Activated CD4-positive, alpha-beta T cell treated with anti-CD3 and anti-CD28 coated beads, Interleukin-2, amount 10 ng/mL, durations not matched to agents 24 days and 14 days (primary cell): ENCODE data around the gene MBTPS1. TPM values are rescaled to one million over a fixed set of nuclear protein-coding genes. Genes with fewer than 3 reads are reported as not detected.
A peak's percentile ranks its signal among the peaks of the same experiment; 100 is the strongest.

Source experiments
- DNase-seq: peaks from one replicate; pipeline ENCODE4 v3.0.0; 2022
- H3K27ac Mint-ChIP-seq: one replicate; pipeline ENCODE4 v1.8.0; 2022; ENCODE audit warnings: mild to moderate bottlenecking, mixed read lengths
- H3K27me3 Mint-ChIP-seq: one replicate; pipeline ENCODE4 v1.8.0; 2022; ENCODE audit warnings: mixed read lengths
- H3K36me3 Mint-ChIP-seq: one replicate; pipeline ENCODE4 v1.8.0; 2022; ENCODE audit warnings: low read depth, mild to moderate bottlenecking, mixed read lengths
- H3K4me1 Mint-ChIP-seq: one replicate; pipeline ENCODE4 v1.8.0; 2021; ENCODE audit warnings: mixed read lengths
- H3K4me3 Mint-ChIP-seq: one replicate; pipeline ENCODE4 v1.8.0; 2022; ENCODE audit warnings: mild to moderate bottlenecking, moderate library complexity, mixed read lengths
- H3K9me3 Mint-ChIP-seq: one replicate; pipeline ENCODE4 v1.8.0; 2021; ENCODE audit warnings: mixed read lengths
- intact Hi-C: fragments of 100-400 bp; cut with micrococcal nuclease; formaldehyde crosslinking; loops from one replicate; pipeline ENCODE4 v1.15.1; 2023
- total RNA-seq: library from RNA; stranded (reverse); gene quantifications from 2 replicates; pipeline ENCODE4 v1.2.3, GENCODE V29; 2022

Gene MBTPS1
- total RNA-seq, 1 donor from 2014 or later: 52.3 TPM

DNA sequence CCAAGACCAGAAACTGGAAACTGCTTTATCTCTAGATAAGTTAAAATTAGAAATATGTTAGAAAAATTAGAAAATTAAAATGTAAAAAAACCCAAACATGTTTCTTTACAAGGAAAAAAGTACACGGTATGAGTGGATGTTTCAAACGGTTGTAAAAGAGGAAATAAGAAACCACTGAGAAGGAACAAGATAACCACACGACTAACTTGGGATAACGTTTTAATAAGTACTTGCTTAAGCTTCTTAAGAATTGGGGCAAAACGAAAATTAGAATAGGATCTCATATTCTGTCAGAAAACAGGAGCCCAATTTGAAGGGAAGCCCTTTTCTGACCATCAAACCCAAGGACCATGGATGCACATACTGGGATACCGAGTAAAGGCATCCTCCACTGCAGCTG lies 31.0 kb downstream of the MBTPS1 start:
- peak overlapping the region; percentile 7 for H3K4me3 Mint-ChIP-seq
- H3K36me3 Mint-ChIP-seq: peaks cover 66% of the 10 kb centered on the region
- H3K4me1 Mint-ChIP-seq: peaks cover 30% of the 10 kb centered on the region
- no peak overlapping the region for H3K27ac Mint-ChIP-seq
- no peaks in the 10 kb centered on the region for H3K27me3 Mint-ChIP-seq
- no peaks in the 10 kb centered on the region for H3K9me3 Mint-ChIP-seq
- DNase-seq: no peak
- intact Hi-C loops: loop anchor here (1.0 to 10.0 kb wide), 4 partner anchors 59 to 419 kb away; partner anchors contain the start of genes DNAAF1, HSDL1, MEAK7 and TAF1C

DNA sequence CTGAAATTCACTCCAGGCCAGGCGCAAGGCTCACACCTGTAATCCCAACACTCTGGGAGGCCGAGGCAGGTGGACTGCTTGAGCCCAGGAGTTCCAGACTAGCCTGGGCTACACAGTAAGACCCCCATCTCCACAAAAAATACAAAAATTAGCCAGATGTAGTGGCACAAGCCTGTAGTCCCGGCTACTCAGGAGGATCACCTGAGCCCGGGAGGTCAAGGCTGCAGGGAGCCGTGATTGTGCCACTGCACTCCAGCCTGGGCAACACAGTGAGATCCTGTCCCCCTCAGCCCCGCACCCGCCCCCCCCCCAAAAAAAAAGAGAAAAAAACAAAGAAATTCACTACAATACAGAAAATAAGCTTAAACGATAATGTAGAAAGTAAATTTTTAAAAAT lies 31.5 kb downstream of the MBTPS1 start:
- Mint-ChIP-seq H3K27me3 (no peaks in the 10 kb centered on the region), H3K4me1 (peaks cover 30% of the 10 kb centered on the region), H3K36me3 (peaks cover 66% of the 10 kb centered on the region), H3K27ac (no peak overlapping the region), H3K4me3 (no peak overlapping the region), H3K9me3 (no peaks in the 10 kb centered on the region)
- DNase-seq: no peak
- intact Hi-C loops: loop anchor here (1.0 to 10.0 kb wide), 4 partner anchors 60 to 420 kb away; partner anchors contain the start of genes DNAAF1, HSDL1, MEAK7 and TAF1C

DNA sequence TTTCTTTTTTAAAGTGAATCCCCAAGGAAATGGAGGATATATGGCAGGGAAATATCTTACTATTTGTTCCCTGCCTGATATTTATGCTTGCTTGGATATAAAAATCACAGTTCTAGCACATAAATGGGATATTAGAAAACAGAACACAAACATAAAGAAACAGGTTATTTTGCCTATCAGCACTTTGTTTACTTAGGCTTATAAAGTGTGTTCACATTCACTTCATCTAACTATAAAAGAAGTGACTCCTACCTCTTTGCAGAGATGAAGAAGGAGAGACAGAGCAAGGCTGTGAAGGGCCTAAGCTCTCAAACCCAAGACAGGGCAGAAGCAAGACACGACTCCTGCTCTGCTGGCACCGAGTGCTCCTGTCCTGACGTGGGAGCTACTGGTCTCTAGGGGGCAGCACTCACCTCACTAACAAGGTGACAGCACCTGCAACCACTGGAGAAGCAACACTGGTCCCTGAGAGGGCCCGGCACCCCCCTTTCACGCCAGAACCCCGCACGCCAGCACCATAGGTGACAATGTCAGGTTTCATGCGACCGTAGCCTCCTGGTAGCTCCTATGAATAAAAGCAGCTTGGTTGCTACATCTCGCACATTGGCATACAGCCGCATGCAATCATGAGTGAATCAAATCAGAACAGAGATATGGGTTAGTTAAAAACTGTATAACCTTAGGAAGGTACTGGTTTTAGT lies 32.0 kb downstream of the MBTPS1 start:
- Mint-ChIP-seq H3K9me3 (no peaks in the 10 kb centered on the region), H3K27ac (peak overlapping the region; percentile 1), H3K4me3 (no peak overlapping the region), H3K27me3 (no peaks in the 10 kb centered on the region), H3K4me1 (peaks cover 30% of the 10 kb centered on the region), H3K36me3 (peaks cover 65% of the 10 kb centered on the region)
- peak; percentile 91 for DNase-seq
- intact Hi-C loops: loop anchor here (1.0 to 10.0 kb wide), 4 partner anchors 60 to 420 kb away; partner anchors contain the start of genes DNAAF1, HSDL1, MEAK7 and TAF1C

DNA sequence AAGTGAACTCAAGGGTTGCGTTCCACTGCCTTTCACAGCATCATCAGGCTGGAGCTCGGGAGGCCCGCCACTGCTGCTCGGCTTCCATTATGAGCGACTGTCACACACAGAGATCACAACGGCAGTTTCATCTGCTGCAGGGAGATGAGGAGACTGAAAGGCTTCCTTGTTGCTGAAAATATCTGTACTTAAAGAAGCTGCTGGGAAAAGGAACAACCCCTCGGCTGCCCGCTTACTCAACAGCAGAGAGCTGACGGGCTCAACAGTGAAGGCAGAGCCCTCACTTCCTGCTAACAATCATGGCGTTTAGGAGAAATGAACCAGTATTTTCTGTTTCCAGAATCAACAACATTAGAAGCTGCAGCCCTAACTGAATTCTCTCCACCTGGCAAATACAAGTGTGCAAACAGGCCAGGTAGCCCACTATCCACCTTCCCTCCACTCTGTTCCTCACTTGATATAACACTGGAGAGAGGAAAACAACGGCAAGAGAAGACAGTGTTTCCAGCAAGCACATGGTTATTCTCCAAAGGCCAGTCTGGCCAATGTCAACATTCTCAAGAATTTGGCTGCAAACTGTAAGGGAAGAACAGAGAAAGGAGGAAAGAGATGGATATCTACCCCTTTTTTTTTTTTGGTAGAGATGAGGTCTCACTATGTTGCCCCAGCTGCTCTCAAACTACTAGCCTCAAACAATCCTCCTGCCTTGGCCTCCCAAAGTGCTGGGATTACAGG lies 33.7 kb downstream of the MBTPS1 start:
- no peak for DNase-seq
- Mint-ChIP-seq H3K27me3 (no peaks in the 10 kb centered on the region), H3K9me3 (no peaks in the 10 kb centered on the region), H3K36me3 (peaks cover 59% of the 10 kb centered on the region), H3K4me3 (no peak overlapping the region), H3K4me1 (peaks cover 16% of the 10 kb centered on the region), H3K27ac (no peak overlapping the region)
- intact Hi-C loops: loop anchor here (10.0 kb wide), 1 partner anchor 422 kb away; the partner anchor contains the start of gene MEAK7

- Mint-ChIP-seq H3K9me3 (no peaks in the 10 kb centered on the region), H3K27ac (no peak overlapping the region), H3K4me3 (no peak overlapping the region), H3K4me1 (peaks cover 9% of the 10 kb centered on the region), H3K27me3 (no peaks in the 10 kb centered on the region), H3K36me3 (peaks cover 57% of the 10 kb centered on the region)
- DNase-seq: no peak
- intact Hi-C loops: loop anchor here (10.0 kb wide), 1 partner anchor 423 kb away; the partner anchor contains the start of gene MEAK7
Observed at GRCh38 chr16:84082110-84082509, 34.6 kb downstream of the MBTPS1 start.

GRCh38 chr16:84081446-84081989 lies 35.2 kb downstream of the MBTPS1 start:
- no peak for DNase-seq
- Mint-ChIP-seq H3K4me1 (peaks cover 9% of the 10 kb centered on the region), H3K4me3 (no peak overlapping the region), H3K27me3 (no peaks in the 10 kb centered on the region), H3K27ac (no peak overlapping the region), H3K36me3 (peaks cover 55% of the 10 kb centered on the region), H3K9me3 (no peaks in the 10 kb centered on the region)
- intact Hi-C loops: loop anchor here (10.0 kb wide), 1 partner anchor 423 kb away; the partner anchor contains the start of gene MEAK7

DNA sequence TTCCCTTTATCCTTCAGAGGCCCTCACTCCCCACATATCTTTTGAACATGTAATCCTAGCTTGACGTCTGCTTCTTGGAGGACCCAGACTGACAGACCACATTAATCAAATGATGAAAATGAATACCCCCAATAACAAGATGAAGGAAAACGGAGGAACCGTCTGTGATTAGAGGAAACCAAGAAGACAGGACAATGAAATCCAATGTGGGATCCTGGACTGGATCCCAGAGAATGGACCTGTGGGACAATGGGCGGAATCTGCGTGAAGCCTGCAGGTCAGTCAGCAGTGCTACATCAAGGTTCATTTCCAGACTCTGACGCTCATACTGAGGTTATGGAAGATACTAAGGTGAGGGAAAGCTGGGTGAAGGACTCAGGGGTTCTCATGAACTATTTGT lies 35.9 kb downstream of the MBTPS1 start:
- no peaks in the 10 kb centered on the region for H3K9me3 Mint-ChIP-seq
- no peak overlapping the region for H3K27ac Mint-ChIP-seq
- peaks cover 48% of the 10 kb centered on the region for H3K36me3 Mint-ChIP-seq
- peaks cover 4% of the 10 kb centered on the region for H3K4me1 Mint-ChIP-seq
- no peak overlapping the region for H3K4me3 Mint-ChIP-seq
- H3K27me3 Mint-ChIP-seq: no peaks in the 10 kb centered on the region
- intact Hi-C loops: loop anchor here (10.0 kb wide), 1 partner anchor 424 kb away; the partner anchor contains the start of gene MEAK7
- DNase-seq: no peak

DNA sequence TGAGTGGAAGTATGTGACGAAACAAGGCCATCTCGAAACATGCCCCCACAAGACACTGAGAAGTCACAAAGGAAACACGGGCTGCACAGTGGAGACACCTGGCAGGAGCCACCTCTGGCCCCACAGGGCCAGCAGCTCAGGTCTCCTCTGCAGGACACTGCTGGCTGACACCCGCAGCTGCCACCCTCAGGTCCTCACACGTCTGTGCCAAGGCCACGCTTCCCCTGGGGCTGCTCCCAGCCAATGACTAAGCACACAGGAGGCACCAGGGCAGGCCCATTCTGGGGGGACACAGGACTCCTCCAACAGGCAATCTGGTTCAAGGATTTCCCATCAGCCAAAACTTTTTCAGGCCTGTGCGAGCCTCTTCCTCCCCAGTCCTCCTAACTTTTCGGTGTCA lies 36.4 kb downstream of the MBTPS1 start:
- Mint-ChIP-seq H3K36me3 (peaks cover 49% of the 10 kb centered on the region), H3K4me1 (peaks cover 3% of the 10 kb centered on the region), H3K27ac (no peak overlapping the region), H3K9me3 (no peaks in the 10 kb centered on the region), H3K4me3 (no peak overlapping the region), H3K27me3 (no peaks in the 10 kb centered on the region)
- DNase-seq: no peak
- intact Hi-C loops: loop anchor here (10.0 kb wide), 1 partner anchor 424 kb away; the partner anchor contains the start of gene MEAK7

GRCh38 chr16:84079664-84080063 lies 37.1 kb downstream of the MBTPS1 start:
- Mint-ChIP-seq H3K4me1 (no peaks in the 10 kb centered on the region), H3K27ac (no peak overlapping the region), H3K36me3 (peaks cover 50% of the 10 kb centered on the region), H3K4me3 (no peak overlapping the region), H3K9me3 (no peaks in the 10 kb centered on the region), H3K27me3 (no peaks in the 10 kb centered on the region)
- intact Hi-C loops: loop anchor here (10.0 kb wide), 1 partner anchor 425 kb away; the partner anchor contains the start of gene MEAK7
- no peak for DNase-seq

DNA sequence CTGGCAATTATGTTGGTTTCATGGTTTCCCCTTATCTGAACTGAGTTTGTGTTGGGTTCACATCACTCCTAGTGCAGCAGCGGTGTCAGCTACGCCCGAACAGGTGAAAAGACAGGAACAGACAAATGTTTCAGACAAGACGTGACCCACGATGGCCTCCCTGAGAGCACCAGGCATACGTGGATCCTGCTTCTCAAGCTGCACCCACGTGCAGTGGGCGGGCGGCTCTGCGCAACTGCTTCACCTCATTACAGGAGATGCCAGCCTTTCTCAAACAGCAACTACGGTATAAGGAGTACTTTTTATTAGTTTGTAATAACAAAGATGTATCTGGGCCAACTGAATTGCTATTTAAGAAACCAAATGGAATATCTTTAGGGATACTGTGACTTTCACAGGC lies 41.4 kb downstream of the MBTPS1 start:
- Mint-ChIP-seq H3K9me3 (no peaks in the 10 kb centered on the region), H3K36me3 (peaks cover 38% of the 10 kb centered on the region), H3K27ac (no peak overlapping the region), H3K4me3 (no peak overlapping the region), H3K4me1 (no peaks in the 10 kb centered on the region), H3K27me3 (no peaks in the 10 kb centered on the region)
- DNase-seq: no peak
- intact Hi-C loops: no loop called here

GRCh38 chr16:84074721-84075120 lies 42.0 kb downstream of the MBTPS1 start:
- H3K9me3 Mint-ChIP-seq: no peaks in the 10 kb centered on the region
- H3K4me1 Mint-ChIP-seq: no peaks in the 10 kb centered on the region
- H3K4me3 Mint-ChIP-seq: no peak overlapping the region
- no peaks in the 10 kb centered on the region for H3K27me3 Mint-ChIP-seq
- DNase-seq: no peak
- H3K36me3 Mint-ChIP-seq: peaks cover 39% of the 10 kb centered on the region
- intact Hi-C loops: no loop called here
- no peak overlapping the region for H3K27ac Mint-ChIP-seq

DNA sequence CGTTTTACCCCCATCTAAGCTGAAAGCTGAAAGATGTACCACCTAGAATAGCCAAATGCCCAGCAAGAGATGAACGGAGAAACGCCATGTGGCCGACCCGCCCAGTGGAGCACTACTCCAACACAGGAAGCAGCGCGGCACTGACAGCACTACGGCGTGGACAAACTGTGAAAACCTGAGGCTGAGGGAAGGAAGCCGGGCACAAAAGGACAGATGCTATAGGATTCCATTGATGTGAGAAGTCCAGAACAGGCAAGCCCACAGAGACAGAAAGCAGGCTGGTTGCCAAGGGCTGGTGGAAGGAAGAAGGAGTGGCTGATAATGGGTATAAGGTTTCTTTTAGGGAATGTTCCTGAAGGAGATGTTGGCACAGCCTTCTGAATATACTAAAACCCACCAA lies 44.7 kb downstream of the MBTPS1 start:
- intact Hi-C loops: no loop called here
- H3K27ac Mint-ChIP-seq: peak overlapping the region; percentile 17
- no peak overlapping the region for H3K4me3 Mint-ChIP-seq
- peaks cover 45% of the 10 kb centered on the region for H3K36me3 Mint-ChIP-seq
- H3K9me3 Mint-ChIP-seq: no peaks in the 10 kb centered on the region
- no peaks in the 10 kb centered on the region for H3K27me3 Mint-ChIP-seq
- DNase-seq: no peak
- H3K4me1 Mint-ChIP-seq: no peaks in the 10 kb centered on the region

- H3K36me3 Mint-ChIP-seq: peaks cover 47% of the 10 kb centered on the region
- H3K4me3 Mint-ChIP-seq: no peak overlapping the region
- H3K27ac Mint-ChIP-seq: no peak overlapping the region
- no peaks in the 10 kb centered on the region for H3K27me3 Mint-ChIP-seq
- no peaks in the 10 kb centered on the region for H3K9me3 Mint-ChIP-seq
- H3K4me1 Mint-ChIP-seq: no peaks in the 10 kb centered on the region
- intact Hi-C loops: no loop called here
- DNase-seq: no peak
Observed at GRCh38 chr16:84071121-84071520, 45.6 kb downstream of the MBTPS1 start.

DNA sequence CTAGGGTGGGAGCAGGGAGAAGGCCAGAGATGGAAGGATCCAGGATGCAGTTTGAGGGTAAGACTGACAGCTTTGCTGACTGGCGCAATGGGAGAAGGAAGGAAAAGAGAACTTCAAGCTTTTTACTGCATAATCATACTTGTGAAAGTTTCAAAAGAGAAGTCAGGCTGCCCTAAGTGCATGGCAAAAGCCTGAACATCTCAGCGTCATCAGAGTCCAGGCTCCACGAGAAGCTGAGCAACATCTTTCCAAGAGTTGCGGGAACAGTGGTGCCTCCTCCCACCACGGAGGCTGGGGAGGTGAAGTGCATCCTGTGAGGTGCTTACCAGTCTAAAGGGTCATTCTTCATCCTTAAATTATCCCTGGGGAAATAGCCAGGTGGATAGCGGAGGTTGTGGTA lies 47.2 kb downstream of the MBTPS1 start:
- Mint-ChIP-seq H3K27me3 (no peaks in the 10 kb centered on the region), H3K4me3 (no peak overlapping the region), H3K4me1 (no peaks in the 10 kb centered on the region), H3K27ac (no peak overlapping the region), H3K9me3 (no peaks in the 10 kb centered on the region), H3K36me3 (peaks cover 47% of the 10 kb centered on the region)
- no peak for DNase-seq
- intact Hi-C loops: loop anchor here (5.0 kb wide), 1 partner anchor 242 kb away; no protein-coding TSS in a partner anchor
